ENCODE results near the gene PRM3.
A peak's percentile ranks its signal among the peaks of the same experiment; 100 is the strongest.

PRM3 gene

DNA sequence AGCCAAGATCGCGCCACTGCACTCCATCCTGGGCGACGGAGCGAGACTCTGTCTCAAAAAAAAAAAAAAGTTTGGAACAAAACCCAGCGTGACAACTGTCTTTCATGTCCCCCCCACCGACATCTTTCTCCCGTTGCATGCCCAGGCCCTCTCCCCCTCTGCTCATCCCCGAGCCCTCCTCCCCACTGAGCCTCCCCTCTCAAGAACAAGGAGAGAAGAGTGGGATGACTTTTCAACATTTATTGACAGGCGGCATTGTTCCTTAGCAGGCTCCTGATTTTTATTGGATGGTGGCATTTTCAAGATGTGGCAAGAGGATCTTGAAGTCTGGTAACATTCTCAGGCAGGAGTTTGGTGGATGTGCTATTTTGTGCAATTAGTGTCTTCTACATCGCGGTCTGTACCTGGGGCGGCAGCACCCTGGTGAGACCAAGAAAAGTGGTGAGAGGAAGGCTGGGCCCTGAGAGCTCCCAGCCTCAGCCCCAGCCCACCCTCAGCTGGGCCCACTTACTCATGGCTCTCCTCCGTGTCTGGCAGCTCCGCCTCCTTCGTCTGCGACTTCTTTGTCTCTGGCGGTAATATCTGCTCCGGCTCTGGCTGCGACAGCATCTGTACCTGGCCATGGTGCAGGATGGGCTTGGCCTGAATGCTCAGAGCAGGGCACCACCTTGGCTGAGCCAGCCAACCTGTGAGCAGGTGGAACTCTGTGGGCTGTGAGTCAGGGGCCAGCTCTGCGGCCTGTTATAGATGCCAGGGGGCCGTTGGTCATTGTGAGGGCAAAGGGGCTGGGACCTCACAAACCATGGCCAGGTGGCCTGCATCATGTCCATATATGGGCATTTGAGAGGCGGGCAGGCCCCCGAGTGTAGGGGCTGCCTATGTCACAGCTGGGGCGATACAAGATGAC is 7.4 kb upstream of the PRM3 start, which contains the start of gene PRM1:
Gene PRM1, minus strand, starts transcription at position 715 of the 907 bp plus-strand sequence. Its CDS starts 92 bp downstream, at position 623.
- no peak for DNase-seq

GRCh38 chr16:11278681-11279628 is 5.5 kb upstream of the PRM3 start:
- DNase-seq, result no peak

GRCh38 chr16:11277607-11278337 is 4.3 kb upstream of the PRM3 start:
- no peak for DNase-seq

GRCh38 chr16:11276896-11277593 is 3.6 kb upstream of the PRM3 start:
- no peak for DNase-seq

DNA sequence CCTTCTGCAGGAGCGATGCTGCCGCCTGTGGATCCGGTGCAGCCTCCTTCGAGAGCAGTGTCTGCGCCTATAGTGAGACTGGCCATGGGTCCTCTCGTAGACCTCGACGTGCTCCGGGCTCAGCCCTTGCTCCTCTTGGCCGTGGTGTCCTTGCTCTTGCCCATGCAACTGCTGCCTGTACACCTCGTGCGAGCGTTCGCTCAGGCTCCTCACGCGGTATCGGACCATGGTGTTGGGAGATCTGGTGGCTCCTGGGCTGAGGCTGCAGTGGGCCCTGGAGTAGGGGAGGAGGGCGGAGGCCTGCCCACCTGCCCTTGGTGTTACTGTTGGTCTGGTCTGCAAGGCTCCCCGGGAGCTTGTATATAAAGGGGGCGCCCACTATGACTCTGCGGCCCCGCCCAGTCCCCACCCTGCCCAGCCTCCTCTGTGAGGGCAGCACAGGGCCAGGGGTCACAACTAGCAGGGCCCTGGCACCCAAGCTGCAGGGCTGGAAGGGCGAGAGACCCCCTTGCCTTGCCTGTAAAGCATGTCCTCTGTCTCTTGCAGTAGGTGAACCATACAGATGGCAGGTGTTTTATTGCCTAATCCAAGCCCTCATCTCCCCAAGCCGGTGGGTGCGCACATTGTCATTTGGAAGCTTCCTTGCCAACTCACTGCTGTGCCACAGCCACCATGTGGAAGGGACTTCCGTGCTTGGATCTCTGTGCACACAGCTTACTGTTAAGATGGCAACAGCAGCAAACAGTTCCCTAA is 2.9 kb upstream of the PRM3 start, which contains the start of gene PRM2:
Gene PRM2, minus strand, starts transcription at position 338 of the 753 bp plus-strand sequence. Its CDS starts 110 bp downstream, at position 228.
- peak; percentile 25 for DNase-seq

GRCh38 chr16:11274964-11275363 is 1.5 kb upstream of the PRM3 start:
- DNase-seq, result no peak

GRCh38 chr16:11273721-11274324 is 394 bp upstream of the PRM3 start:
- no peak for DNase-seq

- DNase-seq, result no peak
Measured at GRCh38 chr16:11272484-11272883, 945 bp downstream of the PRM3 start.

- no peak for DNase-seq
Measured at GRCh38 chr16:11271610-11272009, 1.8 kb downstream of the PRM3 start.

DNA sequence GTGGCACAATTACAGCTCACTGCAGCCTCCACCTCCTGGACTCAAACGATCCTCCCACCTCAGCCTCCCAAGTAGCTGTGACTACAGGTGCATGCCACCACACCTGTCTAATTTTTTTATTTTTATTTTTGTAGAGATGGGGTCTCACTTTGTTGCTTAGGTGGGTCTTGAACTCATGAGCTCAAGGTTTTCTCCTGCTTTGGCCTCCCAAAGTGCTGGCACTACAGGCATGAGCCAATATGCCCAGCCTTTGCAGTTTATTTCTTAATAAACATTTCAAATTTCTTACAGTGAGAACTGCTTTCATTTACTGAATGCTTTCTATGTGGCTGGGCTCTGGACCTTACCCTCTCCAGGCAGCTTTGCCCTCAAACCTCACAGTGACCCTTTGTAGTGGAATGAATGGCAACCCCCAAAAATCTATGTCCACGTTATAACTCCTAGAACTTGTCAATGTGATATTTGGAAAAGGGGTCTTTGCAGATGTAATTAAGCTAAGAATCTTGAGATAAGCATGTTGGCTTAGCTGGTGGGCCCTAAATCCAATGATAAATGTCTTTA is 2.7 kb downstream of the PRM3 start:
- DNase-seq, result no peak

DNA sequence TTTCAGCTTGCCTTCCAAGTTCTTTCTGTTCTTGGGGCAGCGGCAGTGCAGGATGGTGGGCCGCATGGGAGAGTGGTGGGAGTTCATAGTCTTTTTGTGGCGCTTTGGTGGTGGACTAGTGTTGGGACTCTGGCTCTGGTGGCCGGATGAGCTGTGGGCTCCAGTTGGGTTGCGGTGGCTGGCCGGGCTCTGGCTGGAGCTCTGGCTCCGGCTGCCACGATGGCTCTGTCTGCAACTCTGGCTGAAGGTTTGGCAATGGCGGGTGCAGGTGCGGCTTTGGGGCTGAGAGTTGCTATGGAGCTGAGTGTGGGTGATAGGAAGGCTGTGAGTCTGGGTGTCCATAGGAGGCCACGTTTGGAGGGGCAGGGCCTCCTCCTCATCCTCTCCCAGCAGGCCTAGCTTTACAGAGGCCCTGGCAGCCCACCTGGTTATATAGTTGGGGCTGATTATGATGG is 4.5 kb downstream of the PRM3 start, which contains the start of gene TNP2:
Gene TNP2, minus strand, starts transcription at position 405 of the 455 bp plus-strand sequence. Its CDS starts 63 bp downstream, at position 342.
- no peak for DNase-seq

GRCh38 chr16:11265124-11265523 is 8.3 kb downstream of the PRM3 start:
- DNase-seq, result no peak

DNA sequence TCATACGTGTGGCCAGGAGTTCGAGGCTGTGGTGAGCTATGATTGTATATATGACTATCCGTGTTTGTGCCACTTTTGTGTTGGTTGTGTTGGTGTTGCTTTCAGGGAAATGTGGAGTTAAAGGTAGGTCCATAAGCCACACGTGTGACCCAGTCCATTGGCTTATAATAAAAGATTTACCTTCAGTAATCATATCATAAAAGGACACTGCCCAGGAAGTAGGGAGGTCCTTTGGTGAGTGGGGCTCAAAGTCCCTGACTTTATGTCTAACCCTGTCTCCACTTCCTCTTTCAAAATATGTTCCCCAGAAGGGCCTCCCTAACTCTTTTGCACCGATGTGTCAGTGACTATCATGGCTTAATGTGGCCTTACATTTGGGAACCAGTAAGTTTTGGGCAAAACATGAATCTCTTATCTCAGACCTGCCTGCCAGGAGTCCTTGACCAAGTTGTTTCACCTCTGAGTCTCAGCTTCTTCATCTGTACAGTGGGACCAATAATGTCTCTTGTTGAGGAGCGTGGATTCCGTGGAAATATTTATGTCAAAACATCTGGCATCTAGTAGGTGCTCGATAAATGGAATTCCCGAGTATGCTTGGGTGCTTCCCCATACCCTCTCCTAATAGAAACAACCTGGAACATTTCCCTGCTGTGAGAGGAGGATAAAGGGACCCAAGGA is 9.1 kb downstream of the PRM3 start:
- no peak for DNase-seq

- DNase-seq, result no peak
Measured at GRCh38 chr16:11263737-11264136, 9.7 kb downstream of the PRM3 start.

DNA sequence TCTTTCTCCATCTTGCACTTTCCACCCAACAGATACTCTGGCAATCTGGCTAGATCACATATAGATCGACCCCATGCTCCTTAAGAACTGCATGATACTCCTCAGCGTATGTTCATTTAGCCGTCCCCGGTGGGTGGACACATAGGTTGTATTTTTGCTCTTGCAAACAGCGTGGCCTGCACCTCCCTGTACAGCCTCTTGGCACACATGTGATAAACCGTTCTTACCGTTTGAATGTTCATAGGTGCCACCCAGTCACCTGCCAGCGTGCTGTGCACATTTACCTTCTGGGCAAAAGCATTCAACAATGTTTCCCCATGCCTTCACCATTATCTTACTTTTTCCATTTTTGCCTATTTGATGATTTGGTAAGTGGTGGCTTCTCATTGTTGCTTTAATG is 10.5 kb downstream of the PRM3 start:
- no peak for DNase-seq

GRCh38 chr16:11260596-11260966 is 12.8 kb downstream of the PRM3 start:
- no peak for DNase-seq

GRCh38 chr16:11259655-11260595 is 13.5 kb downstream of the PRM3 start:
- no peak for DNase-seq

Data from NCI-H2171 treated with DMSO at 0.1 percent for 48 hours (cell line).